K562 (cell line): ENCODE measurements around the gene TBC1D17. TPM values are rescaled to one million over a fixed set of nuclear protein-coding genes. Genes with fewer than 3 reads are reported as not detected.
A peak's percentile ranks its signal among the peaks of the same experiment; 100 is the strongest.

ENCODE experiments used
- ATAC-seq: fragments of 200-7000 bp; cut with Tn5 transposase; 3 replicates; pipeline ENCODE4 v1.9.1; 2020; ENCODE audit warnings: moderate library complexity
- BruUV-seq: library from RNA; stranded (reverse); fragments of 400-500 nt; replicated peaks from 2 replicates; lab custom pipeline; 2021; lab: Mats Ljungman, UMichigan
- CTCF ChIA-PET: fragments of 300-600 bp; formaldehyde crosslinking; extraction: SDS; loops from one replicate; lab custom pipeline; 2021; ENCODE audit warnings: low intra/inter-chr PET ratio; lab: Yijun Ruan, JAX
- POLR2A ChIA-PET: fragments of 300-600, 350-650 bp; sonication (Branson Sonifier 250); formaldehyde crosslinking; extraction: SDS; loops from one replicate; lab custom pipeline; 2021; ENCODE audit warnings: antibody characterized with exemption, inconsistent platforms; lab: Yijun Ruan, JAX
- DNase-seq, 4 experiments: peaks; one replicate each; pipeline versions ENCODE4 v3.0.0 to v3.0.0-alpha.2; 2011 to 2018; ENCODE audit warnings: low spot score in 3 of 4, mixed read lengths in 3 of 4; ENCODE audit errors: extremely low read depth in 1 of 4
- FAIRE-seq: peaks from 2 replicates; lab custom pipeline; 2011; peaks lifted over from hg19 to GRCh38; lab: Jason Lieb, UNC
- H2AFZ ChIP-seq: 2 replicates; pipeline ENCODE4 v1.6.0; 2011; ENCODE audit warnings: low read depth, low read length, control low read depth, inconsistent platforms
- H3K27ac ChIP-seq: fragments of 200-600 bp; 3 replicates; pipeline ENCODE4 v1.8.0; 2011; ENCODE audit warnings: low read depth, mild to moderate bottlenecking, control low read depth, inconsistent platforms, low read length, moderate library complexity, mixed read lengths; ENCODE audit errors: extremely low read depth
- H3K27me3 ChIP-seq, 2 experiments: fragments of 300-600 bp in 1 of 2; 2 replicates in 1 of 2; 3 replicates in 1 of 2; pipeline versions ENCODE4 v1.6.0 to v1.8.0; 2011; ENCODE audit warnings: inconsistent platforms in 2 of 2, low read length in 2 of 2, mild to moderate bottlenecking in 1 of 2, mixed read lengths in 1 of 2, moderate library complexity in 1 of 2; ENCODE audit not compliant: control insufficient read depth in 2 of 2, insufficient read depth in 2 of 2
- H3K36me3 ChIP-seq: fragments of 300-600 bp; 3 replicates; pipeline ENCODE4 v1.8.0; 2011; ENCODE audit warnings: mild to moderate bottlenecking, low read length, inconsistent platforms; ENCODE audit not compliant: control insufficient read depth, insufficient read depth
- H3K4me1 ChIP-seq, 2 experiments: fragments of 200-600 bp in 1 of 2; replicated peaks in 1 of 2; 2 replicates in 1 of 2; 3 replicates in 1 of 2; pipeline versions ENCODE4 v1.5.1 to v1.8.0; 2011; ENCODE audit warnings: inconsistent platforms in 2 of 2, low read length in 2 of 2, mild to moderate bottlenecking in 1 of 2, mixed read lengths in 1 of 2, moderate library complexity in 1 of 2; ENCODE audit not compliant: control insufficient read depth in 2 of 2, insufficient read depth in 2 of 2
- H3K4me2 ChIP-seq: 2 replicates; pipeline ENCODE4 v1.6.1; 2011; ENCODE audit warnings: low read length, control low read depth, inconsistent platforms, mixed read lengths; ENCODE audit not compliant: insufficient read depth
- H3K4me3 ChIP-seq: fragments of 200-600 bp; sonication (generic), shearing (Covaris generic); 2 replicates; pipeline ENCODE4 v1.5.1; 2016; ENCODE audit warnings: control low read depth, inconsistent platforms
- H3K79me2 ChIP-seq: fragments of 200-600 bp; 3 replicates; pipeline ENCODE4 v1.8.0; 2011; ENCODE audit warnings: low read length, inconsistent platforms; ENCODE audit not compliant: control insufficient read depth, insufficient read depth
- H3K9ac ChIP-seq, 2 experiments: 2 replicates each; pipeline versions ENCODE4 v1.6.0 to v1.6.1; 2011; ENCODE audit warnings: low read depth in 2 of 2, low read length in 2 of 2, control low read depth in 1 of 2, inconsistent platforms in 1 of 2, mild to moderate bottlenecking in 1 of 2, mixed read lengths in 1 of 2; ENCODE audit not compliant: insufficient read depth in 1 of 2
- H3K9me1 ChIP-seq: one replicate; pipeline ENCODE4 v1.6.0; 2011; ENCODE audit warnings: inconsistent platforms, mild to moderate bottlenecking, low read length, moderate library complexity; ENCODE audit not compliant: control insufficient read depth, insufficient read depth
- H3K9me3 ChIP-seq: replicated peaks from 2 replicates; pipeline ENCODE4 v1.5.1; 2011; ENCODE audit warnings: low read depth, low read length, inconsistent platforms; ENCODE audit not compliant: control insufficient read depth, insufficient read depth
- H4K20me1 ChIP-seq: replicated peaks from 2 replicates; pipeline ENCODE4 v1.6.1; 2011; ENCODE audit warnings: low read length, inconsistent platforms, mixed read lengths; ENCODE audit not compliant: control insufficient read depth, insufficient read depth
- BCL6 ChIP-seq: fragments of 250-450 bp; sonication (Bioruptor Pico); IDR thresholded peaks from 2 replicates; pipeline ENCODE4 v1.4.0; 2020
- C11orf30 ChIP-seq: fragments of 450-650 bp; IDR thresholded peaks from 2 replicates; pipeline ENCODE4 v1.6.1; 2016; ENCODE audit warnings: low read depth, mild to moderate bottlenecking
- ESRRA ChIP-seq: fragments of 450-650 bp; IDR thresholded peaks from 2 replicates; pipeline ENCODE4 v1.6.1; 2014; ENCODE audit warnings: low read depth, mild to moderate bottlenecking, moderate library complexity, borderline replicate concordance
- FOSL1 ChIP-seq: fragments of 200-800 bp; sonication (Bioruptor generic); conservative IDR thresholded peaks from 2 replicates; pipeline ENCODE4 v1.6.1; 2016; ENCODE audit warnings: missing genetic modification characterization, missing compliant biosample characterization
- HCFC1 ChIP-seq: IDR thresholded peaks from 2 replicates; pipeline ENCODE4 v1.6.1; 2012; ENCODE audit warnings: low read depth, low read length, improper control_type of control experiment
- PHB ChIP-seq: fragments of 250-450 bp; sonication (Bioruptor Pico); IDR thresholded peaks from 2 replicates; pipeline ENCODE4 v1.5.0; 2021
- RHOXF2B ChIP-seq: fragments of 250-450 bp; sonication (Bioruptor Pico); conservative IDR thresholded peaks from 2 replicates; pipeline ENCODE4 v1.5.1; 2021
- TARDBP ChIP-seq: fragments of 450-650 bp; IDR thresholded peaks from 2 replicates; pipeline ENCODE4 v1.6.1; 2016
- TEAD1 ChIP-seq, 2 experiments: fragments of 450-650 bp in 1 of 2; sonication (generic) in 1 of 2; formaldehyde crosslinking; IDR thresholded peaks; 2 replicates each; pipeline versions ENCODE4 v1.4.0 to v1.8.0; 2020 to 2022; ENCODE audit warnings: mild to moderate bottlenecking in 2 of 2, missing genetic modification reagents in 1 of 2
- TEAD4 ChIP-seq, 2 experiments: sonication (generic) in 1 of 2; formaldehyde crosslinking in 1 of 2; IDR thresholded peaks; 2 replicates each; pipeline versions ENCODE4 v1.6.1 to v1.8.0; 2012 to 2022; ENCODE audit warnings: borderline replicate concordance in 1 of 2, inconsistent platforms in 1 of 2, low read length in 1 of 2, mild to moderate bottlenecking in 1 of 2, missing genetic modification reagents in 1 of 2
- THRAP3 ChIP-seq: fragments of 450-650 bp; IDR thresholded peaks from 2 replicates; pipeline ENCODE4 v1.6.1; 2016; ENCODE audit warnings: mild to moderate bottlenecking, inconsistent platforms, borderline replicate concordance
- ZBTB17 ChIP-seq: fragments of 450-650 bp; formaldehyde crosslinking; IDR thresholded peaks from 2 replicates; pipeline ENCODE4 v1.4.0; 2020; ENCODE audit warnings: mild to moderate bottlenecking
- ZEB2 ChIP-seq: fragments of 450-650 bp; IDR thresholded peaks from 2 replicates; pipeline ENCODE4 v1.6.1; 2016
- ZNF197 ChIP-seq: fragments of 200-800 bp; sonication (Bioruptor generic); IDR thresholded peaks from 2 replicates; pipeline ENCODE4 v1.6.1; 2016; ENCODE audit warnings: low read depth, missing genetic modification characterization, missing compliant biosample characterization
- ZNF3 ChIP-seq: fragments of 250-450 bp; sonication (Bioruptor Pico); IDR thresholded peaks from 2 replicates; pipeline ENCODE4 v1.5.0; 2021; ENCODE audit warnings: mild to moderate bottlenecking, moderate library complexity
- ZNF717 ChIP-seq: fragments of 250-450 bp; sonication (Bioruptor Pico); IDR thresholded peaks from 2 replicates; pipeline ENCODE4 v1.5.0; 2021
- WGBS: fragments of 100-300 bp; shearing (Covaris generic); methylation state at CpG from one replicate; pipeline ENCODE4 v1.1.6; 2016; ENCODE audit warnings: low coverage, mixed read lengths; ENCODE audit not compliant: insufficient coverage; ENCODE audit errors: missing lambda C conversion rate; 5-methylcytosine and 5-hydroxymethylcytosine counted together
- in situ Hi-C: fragments of 300-500 bp; cut with MboI; formaldehyde crosslinking; loops from 4 replicates; pipeline ENCODE4 v1.15.0; 2018; ENCODE audit warnings: inconsistent platforms, mixed read lengths
- intact Hi-C: fragments of 100-400 bp; cut with micrococcal nuclease; formaldehyde crosslinking; loops from 2 replicates; pipeline ENCODE4 v1.14.2; 2022
- polyA plus RNA-seq, 8 experiments: library from polyadenylated mRNA; depleted of rRNA in 4 of 8; stranded (reverse) in 5 of 8; unstranded in 3 of 8; fragments of >200 nt; fragmentation: Nextera tagmentation in 2 of 8; fragmentation: Illumina TruSeq in 1 of 8; extraction: Ambion mirVana in 2 of 8; extraction: Trizol in 1 of 8; gene quantifications; 2 replicates each; pipeline versions ENCODE4 v1.2.1 to v1.2.3, GENCODE V29; 2011 to 2014; ENCODE audit warnings: inconsistent platforms in 1 of 8, missing spikeins in 1 of 8
- total RNA-seq, 7 experiments: library from RNA; depleted of rRNA in 6 of 7; stranded (reverse); fragments of >200 nt in 6 of 7; fragmentation: Illumina TruSeq in 2 of 7; extraction: Trizol in 2 of 7; gene quantifications; 2 replicates each; pipeline versions ENCODE4 v1.2.1 to v1.2.3, GENCODE V29; 2011 to 2021; ENCODE audit warnings: low replicate concordance in 1 of 7
- TF ChIP-seq, protein P1 (sequence below): IDR thresholded peaks from 3 replicates; pipeline ENCODE4 v1.6.1; 2011; ENCODE audit warnings: borderline replicate concordance, mild to moderate bottlenecking; ENCODE audit not compliant: insufficient read length, insufficient read depth
- TF ChIP-seq, protein P2 (sequence below): sonication (generic); formaldehyde crosslinking; IDR thresholded peaks from 2 replicates; pipeline ENCODE4 v1.9.0; 2022; ENCODE audit warnings: mild to moderate bottlenecking, missing genetic modification reagents
- TF ChIP-seq, protein P3 (sequence below): fragments of 450-650 bp; formaldehyde crosslinking; IDR thresholded peaks from 2 replicates; pipeline ENCODE4 v1.4.0; 2020; ENCODE audit warnings: mild to moderate bottlenecking, moderate library complexity
- TF ChIP-seq, protein P4 (sequence below): fragments of 450-650 bp; formaldehyde crosslinking; IDR thresholded peaks from 2 replicates; pipeline ENCODE4 v1.4.0; 2020; ENCODE audit warnings: mild to moderate bottlenecking, moderate library complexity

TBC1D17 gene
- total and polyA plus RNA-seq, 9 of the 15 experiments (the other 6 are each of a cell fraction or from before 2014, with no cell fraction given), result 0.42 to 16.0 (median 3.8) TPM

DNA sequence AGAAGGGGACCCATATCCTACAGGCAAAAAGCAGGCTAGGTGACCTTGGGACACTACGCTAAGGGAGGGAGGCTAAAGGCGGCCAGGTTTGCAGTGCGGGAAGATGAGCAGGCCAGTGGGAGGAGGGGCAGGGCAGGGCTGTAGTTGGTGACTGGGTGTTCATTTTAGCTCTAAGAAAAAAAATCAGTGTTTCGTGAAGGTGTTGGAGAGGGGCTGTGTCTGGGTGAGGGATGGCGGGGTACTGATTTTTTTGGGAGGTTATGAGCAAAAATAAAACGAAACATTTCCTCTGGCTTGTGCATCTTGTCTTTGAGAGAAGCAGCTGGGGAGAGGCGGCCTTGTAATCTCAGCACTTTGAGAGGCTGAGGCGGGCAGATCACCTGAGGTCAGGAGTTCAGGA is 56.1 kb downstream of the TBC1D17 start:
- Histone ChIP-seq H3K9ac (no peak overlapping the region; a peak in 1 of 4 replicates), H4K20me1 (peaks cover 6% of the 10 kb centered on the region; the same call in 1 of the 2 replicates), H3K27me3 (no peaks in the 10 kb centered on the region), H3K4me1 (peaks cover 8 to 38% of the 10 kb centered on the region in 2 experiments), H3K36me3 (peaks cover 11% of the 10 kb centered on the region; the same call in 2 of the 3 replicates), H3K9me1 (peaks cover 5% of the 10 kb centered on the region), H2AFZ (no peak overlapping the region), H3K4me3 (no peak overlapping the region), H3K27ac (no peak overlapping the region), H3K9me3 (no peaks in the 10 kb centered on the region), H3K4me2 (no peak overlapping the region), H3K79me2 (peaks cover 25% of the 10 kb centered on the region)
- ChIA-PET POLR2A (interaction anchor here (1.2 to 1.4 kb wide), 2 partner anchors 43 to 53 kb away, joined by 3 to 6 read pairs; no protein-coding TSS in a partner anchor), CTCF (no interaction called here)
- FAIRE-seq (no peak), ATAC-seq (peak; percentile 6), DNase-seq (no peak)
- 69% methylated on average over 7 of the region's 8 CpGs for WGBS
- intact Hi-C loops, result no loop called here
- in situ Hi-C loops, result loop anchor here (10.0 kb wide), 1 partner anchor 161 kb away; no protein-coding TSS in a partner anchor
- no TSS peak for BruUV-seq
- TF ChIP-seq ZEB2 (peak; percentile 19; the same call in 1 of the 2 replicates), ZNF197 (CRISPR knock-in tag) (no peak), ESRRA (peak; percentile 93), C11orf30 (no peak), RHOXF2B (CRISPR knock-in tag) (peak; percentile 88), ZNF717 (0 out of 2 replicates have a peak, but pooled peaks have one; percentile 21), ZNF3 (peak; percentile 50; the same call in 1 of the 2 replicates), TEAD1 (CRISPR knock-in tag; IDR thresholded peaks at IDR 0.05) (peak in 1 of 2 experiments; percentile 66; a peak in 1 of 4 replicates), ZBTB17 (CRISPR knock-in tag) (peak; percentile 77), BCL6 (CRISPR knock-in tag) (no peak), TEAD4 (IDR thresholded peaks at IDR 0.05; ENCODE audit: low read length) (0 out of 2 replicates have a peak, but pooled peaks have one; percentile 6), TEAD4 (CRISPR knock-in tag; IDR thresholded peaks at IDR 0.05; ENCODE audit: borderline replicate concordance) (no peak), HCFC1 (no peak), PHB (CRISPR knock-in tag) (peak; percentile 88), FOSL1 (no peak), THRAP3 (no peak), TARDBP (peak; percentile 63; the same call in 1 of the 2 replicates)
- TF ChIP-seq, protein P1, sequence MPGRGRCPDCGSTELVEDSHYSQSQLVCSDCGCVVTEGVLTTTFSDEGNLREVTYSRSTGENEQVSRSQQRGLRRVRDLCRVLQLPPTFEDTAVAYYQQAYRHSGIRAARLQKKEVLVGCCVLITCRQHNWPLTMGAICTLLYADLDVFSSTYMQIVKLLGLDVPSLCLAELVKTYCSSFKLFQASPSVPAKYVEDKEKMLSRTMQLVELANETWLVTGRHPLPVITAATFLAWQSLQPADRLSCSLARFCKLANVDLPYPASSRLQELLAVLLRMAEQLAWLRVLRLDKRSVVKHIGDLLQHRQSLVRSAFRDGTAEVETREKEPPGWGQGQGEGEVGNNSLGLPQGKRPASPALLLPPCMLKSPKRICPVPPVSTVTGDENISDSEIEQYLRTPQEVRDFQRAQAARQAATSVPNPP, result no peak
- TF ChIP-seq, protein P2, sequence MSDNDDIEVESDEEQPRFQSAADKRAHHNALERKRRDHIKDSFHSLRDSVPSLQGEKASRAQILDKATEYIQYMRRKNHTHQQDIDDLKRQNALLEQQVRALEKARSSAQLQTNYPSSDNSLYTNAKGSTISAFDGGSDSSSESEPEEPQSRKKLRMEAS (CRISPR knock-in tag), result no peak
- TF ChIP-seq, protein P3, sequence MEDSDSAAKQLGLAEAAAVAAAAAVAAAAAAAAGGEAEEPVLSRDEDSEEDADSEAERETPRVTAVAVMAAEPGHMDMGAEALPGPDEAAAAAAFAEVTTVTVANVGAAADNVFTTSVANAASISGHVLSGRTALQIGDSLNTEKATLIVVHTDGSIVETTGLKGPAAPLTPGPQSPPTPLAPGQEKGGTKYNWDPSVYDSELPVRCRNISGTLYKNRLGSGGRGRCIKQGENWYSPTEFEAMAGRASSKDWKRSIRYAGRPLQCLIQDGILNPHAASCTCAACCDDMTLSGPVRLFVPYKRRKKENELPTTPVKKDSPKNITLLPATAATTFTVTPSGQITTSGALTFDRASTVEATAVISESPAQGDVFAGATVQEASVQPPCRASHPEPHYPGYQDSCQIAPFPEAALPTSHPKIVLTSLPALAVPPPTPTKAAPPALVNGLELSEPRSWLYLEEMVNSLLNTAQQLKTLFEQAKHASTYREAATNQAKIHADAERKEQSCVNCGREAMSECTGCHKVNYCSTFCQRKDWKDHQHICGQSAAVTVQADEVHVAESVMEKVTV (CRISPR knock-in tag), result peak; percentile 28; the same call in 1 of the 2 replicates
- TF ChIP-seq, protein P4, sequence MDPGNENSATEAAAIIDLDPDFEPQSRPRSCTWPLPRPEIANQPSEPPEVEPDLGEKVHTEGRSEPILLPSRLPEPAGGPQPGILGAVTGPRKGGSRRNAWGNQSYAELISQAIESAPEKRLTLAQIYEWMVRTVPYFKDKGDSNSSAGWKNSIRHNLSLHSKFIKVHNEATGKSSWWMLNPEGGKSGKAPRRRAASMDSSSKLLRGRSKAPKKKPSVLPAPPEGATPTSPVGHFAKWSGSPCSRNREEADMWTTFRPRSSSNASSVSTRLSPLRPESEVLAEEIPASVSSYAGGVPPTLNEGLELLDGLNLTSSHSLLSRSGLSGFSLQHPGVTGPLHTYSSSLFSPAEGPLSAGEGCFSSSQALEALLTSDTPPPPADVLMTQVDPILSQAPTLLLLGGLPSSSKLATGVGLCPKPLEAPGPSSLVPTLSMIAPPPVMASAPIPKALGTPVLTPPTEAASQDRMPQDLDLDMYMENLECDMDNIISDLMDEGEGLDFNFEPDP (CRISPR knock-in tag), result 0 out of 2 replicates have a peak, but pooled peaks have one; percentile 16
